HG03342 (cell line): ENCODE data around the gene OR51B2.
"Not testable (repeated sequence)": the region's sequence is repeated elsewhere in the genome, so short reads cannot be mapped to it uniquely, and the experiment has no call there.

Source experiments
- ATAC-seq: cut with Tn5 transposase; IDR thresholded peaks from one replicate; pipeline ENCODE4 v1.9.1; 2021; ENCODE audit warnings: mild to moderate bottlenecking, moderate library complexity; ENCODE audit not compliant: unreplicated experiment

The OR51B2 gene

GRCh38 chr11:5313326-5314023 is 10.6 kb downstream of the OR51B2 start:
- not testable (repeated sequence) for ATAC-seq

GRCh38 chr11:5310423-5310822 is 13.7 kb downstream of the OR51B2 start:
- ATAC-seq, result no peak

- no peak for ATAC-seq
Measured at GRCh38 chr11:5307256-5308019, 16.7 kb downstream of the OR51B2 start.

GRCh38 chr11:5304046-5304445 is 20.1 kb downstream of the OR51B2 start:
- ATAC-seq, result no peak

- ATAC-seq, result no peak
Measured at GRCh38 chr11:5303626-5304025, 20.5 kb downstream of the OR51B2 start.

- ATAC-seq, result no peak
Measured at GRCh38 chr11:5301846-5302245, 22.3 kb downstream of the OR51B2 start, which contains the start of gene OR51B4. TSS of gene OR51B4 (minus strand) at chr11:5301946. CDS start at chr11:5301946, 0 bp downstream.

- ATAC-seq, result no peak
Measured at GRCh38 chr11:5300251-5300650, 23.8 kb downstream of the OR51B2 start.

- ATAC-seq, result no peak
Measured at GRCh38 chr11:5298451-5298850, 25.6 kb downstream of the OR51B2 start.

- no peak for ATAC-seq
Measured at GRCh38 chr11:5297721-5298323, 26.3 kb downstream of the OR51B2 start.

GRCh38 chr11:5294342-5294995 is 29.6 kb downstream of the OR51B2 start:
- not testable (repeated sequence) for ATAC-seq

GRCh38 chr11:5293028-5293427 is 31.1 kb downstream of the OR51B2 start:
- no peak for ATAC-seq

GRCh38 chr11:5291207-5291838 is 32.8 kb downstream of the OR51B2 start:
- peak; percentile 97 for ATAC-seq

GRCh38 chr11:5290106-5290505 is 34.0 kb downstream of the OR51B2 start:
- ATAC-seq, result no peak

GRCh38 chr11:5289696-5290095 is 34.4 kb downstream of the OR51B2 start:
- no peak for ATAC-seq

- no peak for ATAC-seq
Measured at GRCh38 chr11:5288906-5289550, 35.1 kb downstream of the OR51B2 start.

GRCh38 chr11:5288108-5288905 is 35.8 kb downstream of the OR51B2 start:
- ATAC-seq, result no peak

- ATAC-seq, result no peak
Measured at GRCh38 chr11:5286901-5287300, 37.2 kb downstream of the OR51B2 start.

- no peak for ATAC-seq
Measured at GRCh38 chr11:5286351-5286750, 37.7 kb downstream of the OR51B2 start.

- ATAC-seq, result no peak
Measured at GRCh38 chr11:5285703-5286340, 38.3 kb downstream of the OR51B2 start.
